Mammary epithelial cell (primary cell): ENCODE data around the gene SMARCD1.

Experiments used
- CTCF ChIP-seq, 2 donors: IDR thresholded peaks in 1 of 2; conservative IDR thresholded peaks in 1 of 2; 2 replicates each; pipeline ENCODE4 v1.5.1; 2011 to 2012; ENCODE audit warnings: inconsistent platforms in 2 of 2, low read length in 2 of 2, mild to moderate bottlenecking in 2 of 2, control low read depth in 1 of 2, low read depth in 1 of 2; ENCODE audit not compliant: insufficient read depth in 1 of 2; ENCODE audit errors: extremely low read depth in 1 of 2
- EZH2 ChIP-seq: IDR thresholded peaks from 2 replicates; pipeline ENCODE4 v1.6.1; 2012; ENCODE audit warnings: low read length, inconsistent platforms, borderline replicate concordance

GRCh38 chr12:50047693-50048250, 37.4 kb upstream of the SMARCD1 start:
- TF ChIP-seq CTCF (conservative IDR thresholded peaks at IDR 0.05 in 1 of 2, IDR thresholded peaks at IDR 0.05 in 1 of 2; ENCODE audit: extremely low read depth in 1 of 2, insufficient read depth in 1 of 2, low read depth in 1 of 2, low read length in 2 of 2), result no peak
- TF ChIP-seq EZH2, result no peak
